Kasumi-1 (cell line): Measurements from ENCODE around the gene CCDC181.
"Not testable (repeated sequence)": the region's sequence is repeated elsewhere in the genome, so short reads cannot be mapped to it uniquely, and the experiment has no call there.

Source experiments
- DNase-seq, 2 experiments: peaks; one replicate each; lab custom pipeline; 2025; lab: John Stamatoyannopoulos, UW

Gene CCDC181

GRCh38 chr1:169427081-169427641 lies at the start of gene CCDC181:
Gene CCDC181, minus strand, starts transcription at chr1:169427474. Its CDS starts 2,547 bp downstream, at chr1:169424927.
- DNase-seq: peak; percentile 16 to 43

GRCh38 chr1:169475806-169476387 lies 48.6 kb upstream of the CCDC181 start:
- DNase-seq: no peak

- no peak for DNase-seq
These were observed 47.2 kb upstream of the CCDC181 start for GRCh38 chr1:169474302-169474995.

- DNase-seq: no peak
These were observed 46.1 kb upstream of the CCDC181 start for GRCh38 chr1:169473347-169473746.

- no peak for DNase-seq
These were observed 45.5 kb upstream of the CCDC181 start for GRCh38 chr1:169472738-169473137.

- DNase-seq: no peak
These were observed 41.7 kb upstream of the CCDC181 start for GRCh38 chr1:169468982-169469381.

GRCh38 chr1:169466259-169467230 lies 39.3 kb upstream of the CCDC181 start:
- DNase-seq: peak; percentile 47 to 72

- no peak for DNase-seq
These were observed 38.0 kb upstream of the CCDC181 start for GRCh38 chr1:169465281-169465680.

GRCh38 chr1:169462385-169462784 lies 35.1 kb upstream of the CCDC181 start:
- DNase-seq: no peak

- no peak for DNase-seq
These were observed 34.2 kb upstream of the CCDC181 start for GRCh38 chr1:169461390-169462000.

- DNase-seq: no peak
These were observed 33.0 kb upstream of the CCDC181 start for GRCh38 chr1:169460191-169460833.

GRCh38 chr1:169457443-169457842 lies 30.2 kb upstream of the CCDC181 start:
- DNase-seq: no peak

GRCh38 chr1:169456029-169456428 lies 28.8 kb upstream of the CCDC181 start:
- DNase-seq: no peak

GRCh38 chr1:169452921-169453320 lies 25.6 kb upstream of the CCDC181 start:
- DNase-seq: no peak

GRCh38 chr1:169451218-169451824 lies 24.0 kb upstream of the CCDC181 start:
- DNase-seq: no peak

GRCh38 chr1:169443923-169444322 lies 16.6 kb upstream of the CCDC181 start:
- DNase-seq: no peak

GRCh38 chr1:169426174-169426705 lies 1.0 kb downstream of the CCDC181 start:
- DNase-seq: no peak

- no peak for DNase-seq
These were observed 6.0 kb downstream of the CCDC181 start for GRCh38 chr1:169421309-169421708.

GRCh38 chr1:169414952-169415351 lies 12.3 kb downstream of the CCDC181 start:
- no peak for DNase-seq

GRCh38 chr1:169408340-169408739 lies 18.9 kb downstream of the CCDC181 start:
- not testable (repeated sequence) for DNase-seq

- not testable (repeated sequence) for DNase-seq
These were observed 24.7 kb downstream of the CCDC181 start for GRCh38 chr1:169402578-169402977.
